Mesendoderm (in vitro differentiated cells): ENCODE data around the gene LRBA.

ENCODE experiments used
- DNase-seq: peaks from one replicate; pipeline ENCODE4 v3.0.0; 2013
- H2AK5ac ChIP-seq: 2 replicates; pipeline ENCODE4 v1.6.1; 2013; ENCODE audit warnings: low read length, inconsistent platforms
- H2BK120ac ChIP-seq: 2 replicates; pipeline ENCODE4 v1.6.1; 2013; ENCODE audit warnings: low read depth, mild to moderate bottlenecking, low read length, moderate library complexity, mixed read lengths
- H2BK15ac ChIP-seq: replicated peaks from 2 replicates; pipeline ENCODE4 v1.6.1; 2013; ENCODE audit warnings: low read depth, mild to moderate bottlenecking, moderate library complexity
- H2BK5ac ChIP-seq: 2 replicates; pipeline ENCODE4 v1.6.1; 2013; ENCODE audit warnings: low read length, inconsistent platforms
- H3K18ac ChIP-seq: 2 replicates; pipeline ENCODE4 v1.6.1; 2013; ENCODE audit warnings: mild to moderate bottlenecking, low read length, mixed read lengths
- H3K23ac ChIP-seq: one replicate; pipeline ENCODE4 v1.6.1; 2013; ENCODE audit warnings: low read length
- H3K27ac ChIP-seq: 2 replicates; pipeline ENCODE4 v1.5.1; 2013; ENCODE audit warnings: low read depth, mild to moderate bottlenecking, inconsistent platforms, low read length, moderate library complexity
- H3K27me3 ChIP-seq: 2 replicates; pipeline ENCODE4 v1.6.1; 2013; ENCODE audit warnings: low read length, control low read depth, mild to moderate bottlenecking, inconsistent platforms; ENCODE audit not compliant: insufficient read depth, poor library complexity
- H3K36me3 ChIP-seq: 2 replicates; pipeline ENCODE4 v1.6.1; 2013; ENCODE audit warnings: low read length, inconsistent platforms; ENCODE audit not compliant: control insufficient read depth, insufficient read depth
- H3K4ac ChIP-seq: one replicate; pipeline ENCODE4 v1.6.1; 2013; ENCODE audit warnings: low read depth, mild to moderate bottlenecking, low read length, moderate library complexity
- H3K4me1 ChIP-seq: 2 replicates; pipeline ENCODE4 v1.6.1; 2013; ENCODE audit warnings: low read depth, low read length, inconsistent platforms; ENCODE audit not compliant: control insufficient read depth
- H3K4me2 ChIP-seq: 2 replicates; pipeline ENCODE4 v1.6.1; 2013; ENCODE audit warnings: low read length
- H3K4me3 ChIP-seq: 2 replicates; pipeline ENCODE4 v1.5.1; 2013; ENCODE audit warnings: mild to moderate bottlenecking, low read length
- H3K56ac ChIP-seq: one replicate; pipeline ENCODE4 v1.6.1; 2013; ENCODE audit warnings: low read length
- H3K79me1 ChIP-seq: 2 replicates; pipeline ENCODE4 v1.6.1; 2013; ENCODE audit warnings: low read length, inconsistent platforms
- H3K79me2 ChIP-seq: 2 replicates; pipeline ENCODE4 v1.6.1; 2013; ENCODE audit warnings: mild to moderate bottlenecking, low read length; ENCODE audit not compliant: control insufficient read depth, insufficient read depth
- H3K9ac ChIP-seq: 2 replicates; pipeline ENCODE4 v1.6.1; 2013; ENCODE audit warnings: low read length, inconsistent platforms
- H4K5ac ChIP-seq: one replicate; pipeline ENCODE4 v1.6.1; 2013; ENCODE audit warnings: low read length
- H4K8ac ChIP-seq: one replicate; pipeline ENCODE4 v1.6.1; 2013; ENCODE audit warnings: low read depth, mild to moderate bottlenecking, control low read depth, low read length, moderate library complexity
- WGBS: extraction: QIAGEN DNeasy Blood & Tissue Kit; methylation state at CpG from one replicate; pipeline ENCODE4 v1.1.7; 2013; ENCODE audit warnings: low lambda C conversion rate, missing lambda C conversion rate; ENCODE audit not compliant: insufficient coverage; ENCODE audit errors: extremely low coverage; 5-methylcytosine and 5-hydroxymethylcytosine counted together

LRBA gene

DNA sequence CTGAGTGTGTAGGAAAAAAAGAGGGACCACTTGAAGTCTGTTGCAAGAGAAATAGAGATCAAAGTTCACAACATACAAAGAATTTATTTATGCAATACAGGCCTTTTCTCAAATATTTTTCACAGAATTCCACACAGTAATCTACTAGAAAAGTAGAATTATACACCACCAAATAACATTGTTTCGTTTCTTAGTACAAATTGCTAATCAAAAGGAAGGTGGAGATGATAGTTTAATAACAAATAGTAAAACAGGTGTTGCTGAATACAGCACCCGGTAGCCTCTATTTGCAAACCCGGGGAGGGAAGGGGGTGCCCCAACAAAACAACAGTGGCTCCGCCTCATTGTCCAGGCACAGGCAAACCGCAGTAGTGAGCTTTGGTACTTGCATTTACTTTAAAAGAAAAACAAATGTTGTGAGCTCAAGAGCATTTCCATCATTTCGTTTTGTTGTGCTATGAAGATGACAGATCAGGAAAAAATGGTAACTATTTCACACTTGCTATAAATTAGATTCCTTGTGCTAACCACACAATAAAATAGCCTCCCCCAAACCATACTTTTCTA lies 750.4 kb downstream of the LRBA start:
- no peak overlapping the region for H3K18ac ChIP-seq
- no peak overlapping the region for H2BK120ac ChIP-seq
- no CpG with 5 or more reads among the region's 6 CpGs for WGBS
- no peaks in the 10 kb centered on the region for H3K27me3 ChIP-seq
- no peaks in the 10 kb centered on the region for H3K36me3 ChIP-seq
- no peaks in the 10 kb centered on the region for H3K4me1 ChIP-seq
- no peak overlapping the region for H2BK15ac ChIP-seq
- no peak overlapping the region for H4K8ac ChIP-seq
- no peak overlapping the region for H3K23ac ChIP-seq
- no peak overlapping the region for H2AK5ac ChIP-seq
- no peak overlapping the region for H3K56ac ChIP-seq
- H4K5ac ChIP-seq: no peak overlapping the region
- H3K27ac ChIP-seq: no peak overlapping the region
- H3K4me2 ChIP-seq: no peak overlapping the region
- H3K4me3 ChIP-seq: no peak overlapping the region
- no peak overlapping the region for H3K4ac ChIP-seq
- H3K9ac ChIP-seq: no peak overlapping the region
- no peak overlapping the region for H2BK5ac ChIP-seq
- H3K79me2 ChIP-seq: no peaks in the 10 kb centered on the region
- no peaks in the 10 kb centered on the region for H3K79me1 ChIP-seq
- no peak for DNase-seq

DNA sequence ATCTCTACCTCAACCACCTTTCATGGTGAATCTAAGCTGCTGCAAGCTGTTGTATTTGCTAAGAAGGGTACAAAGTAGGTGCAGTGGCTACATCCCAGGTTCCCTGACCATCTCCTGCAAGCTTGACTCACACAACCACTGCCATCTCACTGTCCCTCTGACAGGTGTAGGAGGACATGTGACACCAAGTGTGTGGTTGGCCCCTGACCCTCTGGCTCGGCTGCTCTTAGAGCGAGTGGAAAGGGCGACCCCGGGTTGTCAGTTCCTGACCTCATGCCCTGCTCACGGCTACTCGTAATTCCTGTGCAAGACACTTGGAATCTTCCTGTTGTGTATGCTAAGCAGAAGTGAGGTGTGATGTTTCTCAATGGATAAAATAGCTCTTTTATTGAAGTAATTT lies 752.5 kb downstream of the LRBA start:
- Histone ChIP-seq H3K18ac (no peak overlapping the region), H3K79me2 (no peaks in the 10 kb centered on the region), H3K27ac (no peak overlapping the region), H3K36me3 (no peaks in the 10 kb centered on the region), H2BK15ac (no peak overlapping the region), H3K4me1 (no peaks in the 10 kb centered on the region), H3K56ac (no peak overlapping the region), H3K4me2 (no peak overlapping the region), H3K27me3 (no peaks in the 10 kb centered on the region), H2AK5ac (no peak overlapping the region), H2BK5ac (no peak overlapping the region), H3K9ac (no peak overlapping the region), H3K4me3 (no peak overlapping the region), H3K23ac (no peak overlapping the region), H3K4ac (no peak overlapping the region), H4K5ac (no peak overlapping the region), H2BK120ac (no peak overlapping the region), H3K79me1 (no peaks in the 10 kb centered on the region), H4K8ac (no peak overlapping the region)
- DNase-seq: no peak
- no CpG with 5 or more reads among the region's 6 CpGs for WGBS

DNA sequence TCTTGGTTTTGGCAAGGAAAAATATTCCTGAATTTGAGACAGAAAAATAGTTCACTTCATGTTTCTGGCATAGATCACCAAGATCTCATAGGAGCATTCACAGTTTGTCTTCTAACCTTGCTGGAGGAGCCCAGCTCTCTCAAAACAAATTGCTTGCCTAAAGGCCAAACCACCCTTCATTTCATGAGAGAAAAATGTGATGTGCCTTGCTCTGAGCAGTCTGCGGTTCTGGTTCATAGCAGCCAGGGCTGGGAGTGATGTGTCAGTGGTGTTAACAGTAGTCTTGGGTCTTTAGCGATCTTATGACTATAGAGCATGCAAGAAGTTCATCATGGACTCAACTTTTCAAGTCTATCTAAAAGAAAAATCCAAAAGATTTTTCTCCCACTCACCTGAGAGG lies 753.5 kb downstream of the LRBA start:
- H3K4me2 ChIP-seq: no peak overlapping the region
- H3K27me3 ChIP-seq: no peaks in the 10 kb centered on the region
- no peak overlapping the region for H3K23ac ChIP-seq
- no peak overlapping the region for H2AK5ac ChIP-seq
- H4K5ac ChIP-seq: no peak overlapping the region
- DNase-seq: no peak
- no peak overlapping the region for H2BK5ac ChIP-seq
- no CpG with 5 or more reads among the region's 2 CpGs for WGBS
- no peak overlapping the region for H2BK120ac ChIP-seq
- no peak overlapping the region for H3K4me3 ChIP-seq
- H3K4ac ChIP-seq: no peak overlapping the region
- no peak overlapping the region for H3K56ac ChIP-seq
- H4K8ac ChIP-seq: no peak overlapping the region
- H3K36me3 ChIP-seq: no peaks in the 10 kb centered on the region
- no peak overlapping the region for H3K18ac ChIP-seq
- H3K9ac ChIP-seq: no peak overlapping the region
- H3K79me2 ChIP-seq: no peaks in the 10 kb centered on the region
- H3K27ac ChIP-seq: no peak overlapping the region
- H2BK15ac ChIP-seq: no peak overlapping the region
- H3K79me1 ChIP-seq: no peaks in the 10 kb centered on the region
- no peaks in the 10 kb centered on the region for H3K4me1 ChIP-seq

DNA sequence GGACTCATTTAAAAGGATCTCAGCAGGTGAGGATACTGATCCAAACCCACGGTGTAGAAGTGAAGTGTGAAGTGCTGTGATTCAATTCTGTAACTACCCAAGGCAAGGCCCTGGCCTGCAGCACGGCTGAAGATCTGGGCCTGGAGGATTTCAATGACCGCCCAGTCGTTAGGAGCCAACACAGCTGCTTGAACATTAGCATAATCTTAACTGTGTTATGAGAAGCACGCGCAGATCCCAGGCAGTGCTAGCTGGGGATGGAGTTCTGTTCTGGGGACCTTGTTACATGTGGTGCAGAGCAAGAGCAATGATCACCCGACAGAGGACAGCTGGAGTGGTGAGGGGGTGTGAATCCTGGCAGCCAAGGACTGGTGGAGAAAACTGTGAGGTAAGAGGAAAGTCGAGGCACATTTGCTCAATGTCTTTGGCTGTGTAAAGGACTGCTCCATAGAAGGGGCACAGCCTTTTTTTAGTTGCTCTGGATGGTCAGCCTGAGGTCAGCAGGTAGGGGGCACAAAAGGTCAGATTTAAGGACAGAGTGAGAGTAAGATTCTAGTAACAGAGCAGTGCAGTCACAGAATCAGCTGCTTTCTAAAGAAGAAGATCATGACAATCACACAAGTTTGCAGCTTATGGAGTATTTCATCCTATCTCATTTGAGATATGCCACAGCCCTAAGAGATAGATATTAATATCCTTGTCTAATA lies 755.1 kb downstream of the LRBA start:
- Histone ChIP-seq H3K23ac (no peak overlapping the region), H3K56ac (no peak overlapping the region), H2BK120ac (no peak overlapping the region), H4K8ac (no peak overlapping the region), H3K79me1 (no peaks in the 10 kb centered on the region), H2BK15ac (no peak overlapping the region), H2AK5ac (no peak overlapping the region), H3K27ac (no peak overlapping the region), H3K4me2 (no peak overlapping the region), H3K4me1 (no peaks in the 10 kb centered on the region), H3K27me3 (no peaks in the 10 kb centered on the region), H3K4me3 (no peak overlapping the region), H3K18ac (no peak overlapping the region), H3K4ac (no peak overlapping the region), H3K36me3 (no peaks in the 10 kb centered on the region), H4K5ac (no peak overlapping the region), H3K9ac (no peak overlapping the region), H3K79me2 (no peaks in the 10 kb centered on the region), H2BK5ac (no peak overlapping the region)
- no CpG with 5 or more reads among the region's 8 CpGs for WGBS
- no peak for DNase-seq

DNA sequence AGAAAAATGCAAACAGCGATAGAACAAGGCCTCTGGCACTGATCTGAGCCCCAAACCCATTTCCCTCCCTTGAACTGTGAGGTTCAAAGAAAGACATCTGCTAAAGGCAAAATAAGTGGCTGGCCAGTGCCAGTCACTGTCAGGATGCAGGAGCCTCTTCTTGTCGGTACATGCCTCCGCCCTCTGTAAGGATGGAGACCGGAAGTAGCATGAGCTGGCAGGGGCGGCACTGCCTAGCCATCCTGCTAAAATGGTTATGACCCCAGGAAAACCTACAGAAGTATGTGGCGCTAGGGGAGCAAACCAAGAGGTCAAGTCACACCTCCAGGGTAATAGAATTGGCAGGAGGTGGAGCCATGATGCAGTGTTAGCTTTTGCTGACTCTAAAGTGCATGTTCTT lies 756.5 kb downstream of the LRBA start:
- WGBS: no CpG with 5 or more reads among the region's 6 CpGs
- Histone ChIP-seq H2BK120ac (no peak overlapping the region), H3K9ac (no peak overlapping the region), H2BK5ac (no peak overlapping the region), H2AK5ac (no peak overlapping the region), H3K4ac (no peak overlapping the region), H3K23ac (no peak overlapping the region), H3K56ac (no peak overlapping the region), H3K27me3 (no peaks in the 10 kb centered on the region), H3K79me1 (no peaks in the 10 kb centered on the region), H4K8ac (no peak overlapping the region), H3K36me3 (no peaks in the 10 kb centered on the region), H4K5ac (no peak overlapping the region), H3K18ac (no peak overlapping the region), H3K4me1 (no peaks in the 10 kb centered on the region), H3K4me2 (no peak overlapping the region), H2BK15ac (no peak overlapping the region), H3K27ac (no peak overlapping the region), H3K4me3 (no peak overlapping the region), H3K79me2 (no peaks in the 10 kb centered on the region)
- DNase-seq: no peak
